ENCODE measurements around the gene PITX2.

PITX2 gene

GRCh38 chr4:110636680-110637407 lies 14.0 kb upstream of the PITX2 start:
- Histone ChIP-seq H3K9me3 (replicated peaks; ENCODE audit: insufficient read depth, low read length) (no peaks in the 10 kb centered on the region), H3K4me1 (ENCODE audit: low read length) (no peaks in the 10 kb centered on the region), H3K27me3 (replicated peaks; ENCODE audit: insufficient read depth, low read length) (no peaks in the 10 kb centered on the region), H3F3A (ENCODE audit: insufficient read depth, low read length) (no peaks in the 10 kb centered on the region), H3K79me2 (ENCODE audit: low read length) (no peaks in the 10 kb centered on the region), H2AFZ (ENCODE audit: low read length) (no peak overlapping the region), H3K36me3 (replicated peaks; ENCODE audit: insufficient read depth, low read length) (no peaks in the 10 kb centered on the region), H3K9ac (ENCODE audit: low read length) (no peak overlapping the region), H3K4me2 (ENCODE audit: low read depth, low read length) (no peak overlapping the region), H4K20me1 (ENCODE audit: insufficient read depth, low read length) (no peaks in the 10 kb centered on the region), H3K27ac (ENCODE audit: low read length) (no peak overlapping the region), H3K4me3 (ENCODE audit: low read length) (no peak overlapping the region), H3K9me2 (replicated peaks; ENCODE audit: insufficient read depth, low read length) (no peaks in the 10 kb centered on the region)
- DNase-seq, result no peak
- TF ChIP-seq EZH2phosphoT487 (IDR thresholded peaks at IDR 0.05; ENCODE audit: low read length), result no peak

- Histone ChIP-seq H3K36me3 (replicated peaks; ENCODE audit: insufficient read depth, low read length) (no peaks in the 10 kb centered on the region), H3K9me2 (replicated peaks; ENCODE audit: insufficient read depth, low read length) (no peaks in the 10 kb centered on the region), H3K79me2 (ENCODE audit: low read length) (no peaks in the 10 kb centered on the region), H3K9me3 (replicated peaks; ENCODE audit: insufficient read depth, low read length) (no peaks in the 10 kb centered on the region), H3K4me3 (ENCODE audit: low read length) (no peak overlapping the region), H3F3A (ENCODE audit: insufficient read depth, low read length) (no peaks in the 10 kb centered on the region), H3K9ac (ENCODE audit: low read length) (no peak overlapping the region), H3K4me1 (ENCODE audit: low read length) (no peaks in the 10 kb centered on the region), H4K20me1 (ENCODE audit: insufficient read depth, low read length) (no peaks in the 10 kb centered on the region), H3K4me2 (ENCODE audit: low read depth, low read length) (no peak overlapping the region), H2AFZ (ENCODE audit: low read length) (no peak overlapping the region), H3K27me3 (replicated peaks; ENCODE audit: insufficient read depth, low read length) (no peaks in the 10 kb centered on the region), H3K27ac (ENCODE audit: low read length) (no peak overlapping the region)
- no peak for DNase-seq
- no peak for TF ChIP-seq EZH2 (optimal IDR thresholded peaks at IDR 0.05; ENCODE audit: low read depth, low read length)
- TF ChIP-seq, protein P1, sequence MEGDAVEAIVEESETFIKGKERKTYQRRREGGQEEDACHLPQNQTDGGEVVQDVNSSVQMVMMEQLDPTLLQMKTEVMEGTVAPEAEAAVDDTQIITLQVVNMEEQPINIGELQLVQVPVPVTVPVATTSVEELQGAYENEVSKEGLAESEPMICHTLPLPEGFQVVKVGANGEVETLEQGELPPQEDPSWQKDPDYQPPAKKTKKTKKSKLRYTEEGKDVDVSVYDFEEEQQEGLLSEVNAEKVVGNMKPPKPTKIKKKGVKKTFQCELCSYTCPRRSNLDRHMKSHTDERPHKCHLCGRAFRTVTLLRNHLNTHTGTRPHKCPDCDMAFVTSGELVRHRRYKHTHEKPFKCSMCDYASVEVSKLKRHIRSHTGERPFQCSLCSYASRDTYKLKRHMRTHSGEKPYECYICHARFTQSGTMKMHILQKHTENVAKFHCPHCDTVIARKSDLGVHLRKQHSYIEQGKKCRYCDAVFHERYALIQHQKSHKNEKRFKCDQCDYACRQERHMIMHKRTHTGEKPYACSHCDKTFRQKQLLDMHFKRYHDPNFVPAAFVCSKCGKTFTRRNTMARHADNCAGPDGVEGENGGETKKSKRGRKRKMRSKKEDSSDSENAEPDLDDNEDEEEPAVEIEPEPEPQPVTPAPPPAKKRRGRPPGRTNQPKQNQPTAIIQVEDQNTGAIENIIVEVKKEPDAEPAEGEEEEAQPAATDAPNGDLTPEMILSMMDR (IDR thresholded peaks at IDR 0.05; ENCODE audit: low read length), result no peak
These were observed 13.3 kb upstream of the PITX2 start for GRCh38 chr4:110636171-110636679.

- no peaks in the 10 kb centered on the region for H4K20me1 ChIP-seq (ENCODE audit: insufficient read depth, low read length)
- H3K4me3 ChIP-seq (ENCODE audit: low read length), result no peak overlapping the region
- H3K9ac ChIP-seq (ENCODE audit: low read length), result no peak overlapping the region
- H3K4me2 ChIP-seq (ENCODE audit: low read depth, low read length), result no peak overlapping the region
- H3K9me2 ChIP-seq (replicated peaks; ENCODE audit: insufficient read depth, low read length), result no peaks in the 10 kb centered on the region
- no peaks in the 10 kb centered on the region for H3K27me3 ChIP-seq (replicated peaks; ENCODE audit: insufficient read depth, low read length)
- H3F3A ChIP-seq (ENCODE audit: insufficient read depth, low read length), result no peaks in the 10 kb centered on the region
- H3K9me3 ChIP-seq (replicated peaks; ENCODE audit: insufficient read depth, low read length), result no peaks in the 10 kb centered on the region
- H3K36me3 ChIP-seq (replicated peaks; ENCODE audit: insufficient read depth, low read length), result no peaks in the 10 kb centered on the region
- TF ChIP-seq, protein P1 (IDR thresholded peaks at IDR 0.05; ENCODE audit: low read length), result no peak
- TF ChIP-seq EZH2 (optimal IDR thresholded peaks at IDR 0.05; ENCODE audit: low read depth, low read length) (no peak), EZH2phosphoT487 (IDR thresholded peaks at IDR 0.05; ENCODE audit: low read length) (no peak)
- no peaks in the 10 kb centered on the region for H3K4me1 ChIP-seq (ENCODE audit: low read length)
- H3K27ac ChIP-seq (ENCODE audit: low read length), result no peak overlapping the region
- no peaks in the 10 kb centered on the region for H3K79me2 ChIP-seq (ENCODE audit: low read length)
- no peak for DNase-seq
- no peak overlapping the region for H2AFZ ChIP-seq (ENCODE audit: low read length)
These were observed 12.4 kb upstream of the PITX2 start for GRCh38 chr4:110635163-110635865.
